AG10803 (cell line): ENCODE results near the gene RARG.
A peak's percentile ranks its signal among the peaks of the same experiment; 100 is the strongest.
"Not testable (repeated sequence)": the region's sequence is repeated elsewhere in the genome, so short reads cannot be mapped to it uniquely, and the experiment has no call there.

Experiments
- DNase-seq: peaks from one replicate; pipeline ENCODE4 v3.0.0; 2010; ENCODE audit warnings: low read depth
- H3K4me3 ChIP-seq: 2 replicates; pipeline ENCODE4 v1.5.1; 2011; ENCODE audit warnings: mild to moderate bottlenecking, low read length, control low read depth
- TF ChIP-seq, protein P1 (sequence below): conservative IDR thresholded peaks from 2 replicates; pipeline ENCODE4 v1.5.1; 2011; ENCODE audit warnings: mild to moderate bottlenecking, low read length, control low read depth, inconsistent platforms

The RARG gene

DNA sequence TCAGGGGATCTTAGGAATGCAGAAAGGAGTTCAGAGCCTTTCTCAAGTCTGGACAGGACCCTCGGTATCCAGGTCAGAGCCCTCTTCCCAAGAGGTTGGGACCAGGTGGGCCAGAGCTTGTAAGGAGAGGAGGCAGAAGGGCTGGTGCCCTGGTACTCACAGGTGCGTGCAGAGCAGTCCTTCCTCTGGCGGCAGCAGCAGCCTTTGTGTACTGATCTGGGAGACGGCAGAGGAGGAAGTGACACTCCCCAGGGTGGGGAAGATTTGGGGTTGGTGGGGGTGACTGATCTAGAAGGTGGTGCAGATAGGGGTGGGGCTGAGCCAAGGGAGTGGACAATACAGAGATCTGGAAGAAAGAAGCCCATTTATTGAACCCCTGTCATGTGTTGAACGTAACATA is 25.0 kb downstream of the RARG start, which contains the start of gene ITGB7:
ITGB7 (minus strand) TSS at position 210 of the 400 bp plus-strand sequence. CDS start 6,808 bp downstream, outside the sequence.
- TF ChIP-seq, protein P1, sequence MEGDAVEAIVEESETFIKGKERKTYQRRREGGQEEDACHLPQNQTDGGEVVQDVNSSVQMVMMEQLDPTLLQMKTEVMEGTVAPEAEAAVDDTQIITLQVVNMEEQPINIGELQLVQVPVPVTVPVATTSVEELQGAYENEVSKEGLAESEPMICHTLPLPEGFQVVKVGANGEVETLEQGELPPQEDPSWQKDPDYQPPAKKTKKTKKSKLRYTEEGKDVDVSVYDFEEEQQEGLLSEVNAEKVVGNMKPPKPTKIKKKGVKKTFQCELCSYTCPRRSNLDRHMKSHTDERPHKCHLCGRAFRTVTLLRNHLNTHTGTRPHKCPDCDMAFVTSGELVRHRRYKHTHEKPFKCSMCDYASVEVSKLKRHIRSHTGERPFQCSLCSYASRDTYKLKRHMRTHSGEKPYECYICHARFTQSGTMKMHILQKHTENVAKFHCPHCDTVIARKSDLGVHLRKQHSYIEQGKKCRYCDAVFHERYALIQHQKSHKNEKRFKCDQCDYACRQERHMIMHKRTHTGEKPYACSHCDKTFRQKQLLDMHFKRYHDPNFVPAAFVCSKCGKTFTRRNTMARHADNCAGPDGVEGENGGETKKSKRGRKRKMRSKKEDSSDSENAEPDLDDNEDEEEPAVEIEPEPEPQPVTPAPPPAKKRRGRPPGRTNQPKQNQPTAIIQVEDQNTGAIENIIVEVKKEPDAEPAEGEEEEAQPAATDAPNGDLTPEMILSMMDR, result no peak
- no peak within 1 kb of the TSS for H3K4me3 ChIP-seq
- DNase-seq, result no peak

DNA sequence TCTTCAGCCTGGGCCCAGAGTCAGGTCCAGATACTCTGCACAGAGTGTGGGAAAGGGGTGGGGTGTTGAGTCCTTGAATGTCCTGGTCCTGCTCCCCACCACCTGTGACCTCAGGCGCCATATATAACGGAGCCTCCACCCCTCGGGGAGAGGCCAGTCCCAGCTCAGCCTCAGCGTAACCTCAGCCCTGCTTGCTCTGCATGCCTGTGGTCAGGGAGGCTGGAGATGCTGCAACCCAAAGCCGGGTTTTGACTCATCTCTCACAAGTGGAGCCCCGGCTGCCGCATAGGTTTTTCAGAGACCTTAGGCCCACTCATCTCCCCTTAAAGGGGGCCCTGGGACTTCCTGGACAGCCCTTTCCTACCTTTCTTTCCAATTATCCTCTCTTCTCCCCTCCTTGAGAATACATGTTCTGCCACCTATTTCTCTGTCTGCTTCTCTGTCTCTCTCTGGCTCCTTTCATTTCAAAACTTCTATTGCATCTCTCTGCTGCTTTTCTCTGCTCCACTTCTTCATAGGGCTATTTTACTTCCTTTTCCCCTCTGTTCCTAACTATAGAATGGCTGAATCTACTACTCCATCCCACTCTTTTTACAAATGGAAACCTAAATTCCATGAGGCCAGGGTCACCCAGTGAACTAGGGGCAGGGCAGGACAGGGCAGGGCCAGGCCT is 26.1 kb downstream of the RARG start:
- TF ChIP-seq, protein P1, result no peak
- DNase-seq, result peak; percentile 85
- H3K4me3 ChIP-seq, result no peak overlapping the region

DNA sequence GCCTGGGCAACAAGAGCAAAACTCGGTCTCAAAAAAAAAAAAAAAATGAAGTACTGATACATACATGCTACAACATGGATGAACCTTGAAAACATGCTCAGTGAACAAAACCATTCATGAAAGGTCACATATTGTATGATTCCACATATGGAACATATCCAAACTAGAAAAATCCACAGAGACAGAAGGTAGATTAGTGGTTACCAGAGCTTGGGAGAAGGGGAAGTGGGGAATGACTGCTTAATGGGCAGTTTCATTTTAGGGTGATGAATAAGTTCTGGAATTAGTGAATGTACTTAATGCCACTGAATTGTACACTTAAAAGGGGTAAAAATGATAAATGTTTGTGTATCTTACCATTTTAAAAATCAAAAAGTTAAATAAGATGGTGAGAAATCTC is 27.7 kb downstream of the RARG start:
- no peak for DNase-seq
- TF ChIP-seq, protein P1, result no peak
- no peak overlapping the region for H3K4me3 ChIP-seq

DNA sequence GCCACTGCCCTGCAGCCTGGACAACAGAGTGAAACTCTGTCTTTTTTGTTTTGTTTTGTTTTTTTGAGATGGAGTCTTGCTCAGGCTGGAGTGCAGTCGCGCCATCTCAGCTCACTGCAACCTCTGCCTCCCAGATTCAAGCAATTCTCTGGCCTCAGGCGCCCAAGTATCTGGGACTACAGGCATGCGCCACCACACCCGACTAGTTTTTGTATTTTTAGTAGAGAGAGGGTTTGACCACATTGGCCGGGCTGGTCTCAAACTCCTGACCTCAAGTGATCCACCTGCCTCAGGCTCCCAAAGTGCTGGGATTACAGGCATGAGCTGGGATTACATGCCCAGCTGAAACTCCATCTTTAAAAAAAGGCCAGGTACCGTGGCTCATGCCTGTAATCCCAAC is 29.7 kb downstream of the RARG start:
- not testable (repeated sequence) for H3K4me3 ChIP-seq, DNase-seq

DNA sequence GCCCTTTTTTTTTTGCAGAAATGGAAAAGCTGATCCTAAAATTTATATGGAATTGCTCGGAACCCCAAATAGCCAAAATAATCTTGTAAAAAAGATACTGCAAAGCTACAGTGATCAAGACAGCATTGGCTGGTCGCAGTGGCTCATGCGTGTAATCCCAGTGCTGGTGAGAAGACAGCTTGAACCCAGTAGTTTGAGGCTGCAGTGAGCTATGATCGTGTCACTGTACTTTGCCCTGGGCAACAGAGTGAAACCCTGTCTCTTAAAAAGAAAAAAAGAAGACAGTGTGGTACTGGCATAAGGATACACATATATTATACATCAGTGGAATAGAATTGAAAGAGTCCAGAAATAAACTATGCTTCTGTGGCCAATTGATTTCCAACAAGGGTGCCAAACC is 30.4 kb downstream of the RARG start:
- DNase-seq, result no peak
- TF ChIP-seq, protein P1, result no peak
- H3K4me3 ChIP-seq, result no peak overlapping the region

DNA sequence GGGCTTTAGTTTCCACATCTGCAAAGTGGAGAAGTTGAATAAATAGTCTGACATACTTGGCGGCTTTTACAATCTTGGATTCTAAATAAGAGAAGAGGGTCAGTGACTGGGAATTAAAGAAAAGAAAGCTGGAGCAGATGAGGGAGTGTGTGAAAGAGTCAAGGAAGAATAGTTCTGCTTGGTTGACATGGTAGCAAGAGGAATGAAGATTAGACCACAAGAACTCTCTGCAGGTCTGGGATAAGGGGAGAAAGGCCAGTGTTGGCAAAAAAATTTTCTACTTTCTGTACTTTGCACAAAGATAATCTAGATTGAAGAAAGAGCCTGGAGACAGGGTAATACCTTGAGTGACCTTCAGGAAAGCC is 30.9 kb downstream of the RARG start:
- DNase-seq, result peak; percentile 55
- TF ChIP-seq, protein P1, result no peak
- no peak overlapping the region for H3K4me3 ChIP-seq

DNA sequence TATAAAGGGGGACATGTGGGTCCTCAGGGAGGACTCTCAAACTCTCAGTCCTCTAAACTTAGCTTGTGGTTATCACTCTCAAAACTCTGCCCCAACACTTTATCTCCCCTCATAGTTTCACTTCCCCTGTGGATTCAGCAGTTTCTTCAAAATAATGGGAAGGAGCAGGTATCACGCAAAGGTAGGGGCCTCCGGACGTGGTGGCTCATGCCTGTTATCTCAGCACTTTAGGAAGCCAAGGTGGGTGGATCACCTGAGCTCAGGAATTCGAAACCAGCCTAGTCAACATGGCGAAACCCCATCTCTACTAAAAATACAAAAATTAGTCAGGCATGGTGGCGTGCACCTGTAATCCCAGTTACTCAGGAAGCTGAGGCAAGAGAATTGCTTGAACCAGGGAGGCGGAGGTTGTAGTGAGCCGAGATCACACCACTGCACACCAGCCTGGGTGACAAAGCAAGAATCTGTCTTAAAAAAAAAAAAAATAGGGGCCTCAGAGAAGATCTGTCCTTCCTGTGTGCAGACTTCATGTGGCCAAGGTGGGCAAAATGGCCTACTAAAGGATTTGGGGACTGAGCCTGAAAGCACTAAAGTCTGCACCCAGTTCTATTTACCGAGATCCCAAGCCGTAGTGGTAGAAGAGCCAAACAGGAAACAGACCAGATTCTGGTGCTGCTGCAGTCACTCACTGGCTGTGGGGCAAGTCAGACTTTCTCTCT is 31.4 kb downstream of the RARG start:
- H3K4me3 ChIP-seq, result no peak overlapping the region
- TF ChIP-seq, protein P1, result no peak
- DNase-seq, result no peak
